Activated CD8-positive, alpha-beta memory T cell treated with anti-CD3 and anti-CD28 coated beads for 4 hours (primary cell): Measurements from ENCODE around the gene ENKUR.
"Not testable (repeated sequence)": the region's sequence is repeated elsewhere in the genome, so short reads cannot be mapped to it uniquely, and the experiment has no call there.

Source experiments
- DNase-seq, 2 donors: peaks; one replicate each; pipeline ENCODE4 v3.0.0-alpha.2; 2020; ENCODE audit warnings: low read depth in 2 of 2

The ENKUR gene

GRCh38 chr10:25023278-25023677, 7.3 kb upstream of the ENKUR start:
- DNase-seq: no peak

- DNase-seq: no peak
Measured at GRCh38 chr10:25018703-25019102, 2.7 kb upstream of the ENKUR start.

GRCh38 chr10:25017661-25018060, 1.7 kb upstream of the ENKUR start:
- DNase-seq: no peak

DNA sequence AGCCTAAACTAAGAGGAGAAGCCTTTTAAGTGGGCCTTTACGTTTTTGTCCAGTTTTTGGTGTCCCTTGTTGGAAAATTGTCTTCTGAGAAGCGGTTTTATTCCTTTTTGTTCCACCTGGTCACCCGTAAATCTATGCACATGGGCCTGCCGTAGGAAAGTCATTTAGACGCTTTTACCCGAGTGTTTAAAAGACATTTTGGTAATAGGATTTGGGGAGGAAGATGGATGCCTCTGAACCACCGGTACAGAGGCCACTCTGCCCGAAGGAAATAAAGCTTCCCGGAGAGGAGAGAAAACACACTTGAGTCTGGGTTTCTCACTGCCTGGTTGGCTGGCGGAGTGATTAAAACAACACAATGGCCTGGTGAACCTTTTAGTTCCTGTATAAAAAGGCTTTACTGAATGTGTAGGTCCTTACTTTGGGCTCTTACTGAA, 1.2 kb upstream of the ENKUR start:
- no peak for DNase-seq

DNA sequence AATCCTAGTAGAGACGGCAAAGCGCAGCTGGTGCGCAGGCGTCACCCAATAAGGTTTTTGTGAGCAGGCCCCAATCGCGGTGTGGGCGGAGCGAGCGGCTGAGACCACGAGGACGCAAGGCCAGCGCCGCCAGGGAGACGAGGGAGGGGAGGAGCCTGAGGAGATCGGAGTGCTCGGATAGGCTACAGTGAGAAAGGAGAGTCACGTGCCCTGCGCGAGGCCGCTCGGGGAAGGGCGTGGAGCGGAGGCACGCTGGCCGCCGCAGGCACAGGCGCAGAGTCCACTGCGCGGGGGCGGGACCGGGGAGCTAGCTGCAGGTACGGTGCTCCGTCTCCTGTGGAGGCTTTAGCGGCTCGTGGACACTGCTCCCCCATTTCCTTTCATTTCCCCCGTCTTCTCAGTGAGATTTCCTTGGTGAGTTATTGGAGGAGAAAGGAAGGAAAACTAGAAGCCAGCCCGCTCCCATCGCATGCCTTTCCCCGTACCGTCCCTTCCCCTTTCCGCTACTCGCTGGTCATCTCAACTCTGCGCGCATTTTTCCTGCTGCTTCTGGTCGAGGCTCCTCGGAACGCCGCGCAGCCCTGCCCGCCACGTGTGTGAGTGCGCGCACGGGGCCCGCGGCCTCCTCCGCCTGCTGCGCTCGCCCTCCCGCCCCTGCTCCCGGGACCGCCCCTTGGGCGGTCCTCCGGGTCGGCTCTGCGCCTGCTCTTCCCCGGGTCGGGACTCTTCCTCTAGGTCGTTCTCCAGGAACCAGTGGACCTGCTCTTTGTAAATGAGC, 607 bp upstream of the ENKUR start, which contains the start of gene THNSL1:
THNSL1 (plus strand) TSS at position 237 of the 778 bp plus-strand sequence. CDS start 6,612 bp downstream, outside the sequence.
- DNase-seq: peak; percentile 93 to 99

DNA sequence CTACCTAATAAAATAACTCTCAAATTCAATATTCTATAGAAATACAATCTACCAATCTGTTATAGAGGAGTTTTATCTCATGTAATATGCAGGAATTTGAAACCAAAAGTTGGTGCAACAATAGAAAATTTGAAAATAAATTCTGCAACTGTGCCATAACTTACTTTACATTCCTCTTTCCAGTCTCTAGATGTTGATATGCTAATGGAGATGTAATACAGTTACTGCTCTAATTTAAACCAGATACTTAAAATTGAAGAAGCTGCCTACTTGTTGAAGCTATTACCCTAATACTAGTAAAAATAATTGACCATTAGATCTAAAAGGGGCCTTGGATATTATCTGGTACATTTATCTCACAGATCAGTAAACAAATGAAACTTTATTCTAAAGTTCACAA, 1.4 kb downstream of the ENKUR start:
- no peak for DNase-seq

DNA sequence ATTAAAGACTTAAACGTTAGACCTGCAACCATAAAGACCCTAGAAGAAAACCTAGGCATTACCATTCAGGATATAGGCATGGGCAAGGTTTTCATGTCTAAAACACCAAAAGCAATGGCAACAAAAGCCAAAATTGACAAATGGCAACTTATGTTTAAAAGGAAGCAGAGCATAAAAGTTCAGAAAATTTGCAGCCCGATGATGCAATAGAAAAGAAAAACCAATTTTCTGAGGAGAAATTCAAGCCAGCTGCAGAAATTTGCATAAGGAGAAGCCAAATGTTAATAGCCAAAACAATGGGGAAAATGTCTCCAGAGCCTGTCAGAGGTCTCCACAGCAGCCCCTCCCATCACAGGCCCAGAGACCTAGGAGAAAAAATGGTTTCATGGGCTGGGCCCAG, 4.4 kb downstream of the ENKUR start:
- DNase-seq: not testable (repeated sequence)

GRCh38 chr10:24998044-24998443, 17.9 kb downstream of the ENKUR start:
- DNase-seq: no peak

- DNase-seq: no peak
Measured at GRCh38 chr10:24995072-24995471, 20.9 kb downstream of the ENKUR start.

DNA sequence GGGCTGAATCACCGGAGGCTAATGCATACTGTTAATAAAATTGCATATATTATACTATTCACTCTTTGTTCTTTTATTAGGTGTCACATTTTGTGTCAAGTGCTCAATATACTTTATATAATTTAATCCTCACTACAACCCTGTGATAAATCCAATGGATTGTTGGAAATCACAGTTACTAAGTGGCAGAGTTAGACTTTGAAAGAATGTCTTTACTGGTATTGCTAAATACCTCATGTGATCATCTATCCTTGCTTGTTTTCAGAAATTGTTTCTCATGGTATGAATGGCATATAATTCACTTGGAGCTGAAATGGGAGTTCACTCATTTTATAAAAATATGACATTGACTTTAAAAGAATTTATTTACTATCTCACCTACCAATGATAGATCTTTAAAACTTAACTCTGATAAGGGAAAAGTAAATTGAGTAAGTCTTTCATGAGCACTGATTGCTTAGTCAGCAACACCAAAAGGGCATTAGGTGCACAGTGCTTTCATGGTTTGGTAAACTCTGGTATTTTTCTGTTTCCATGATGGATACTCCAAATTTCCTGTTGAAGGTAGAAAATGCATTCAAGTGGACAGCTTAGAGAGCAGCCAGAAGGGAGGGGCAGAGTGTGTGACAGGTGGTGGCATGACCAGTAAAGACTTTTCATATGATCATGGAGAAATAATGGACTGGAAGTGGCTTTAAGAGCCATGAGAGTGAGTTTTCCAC, 22.6 kb downstream of the ENKUR start:
- DNase-seq: no peak

GRCh38 chr10:24992512-24993133, 23.3 kb downstream of the ENKUR start:
- DNase-seq: no peak

DNA sequence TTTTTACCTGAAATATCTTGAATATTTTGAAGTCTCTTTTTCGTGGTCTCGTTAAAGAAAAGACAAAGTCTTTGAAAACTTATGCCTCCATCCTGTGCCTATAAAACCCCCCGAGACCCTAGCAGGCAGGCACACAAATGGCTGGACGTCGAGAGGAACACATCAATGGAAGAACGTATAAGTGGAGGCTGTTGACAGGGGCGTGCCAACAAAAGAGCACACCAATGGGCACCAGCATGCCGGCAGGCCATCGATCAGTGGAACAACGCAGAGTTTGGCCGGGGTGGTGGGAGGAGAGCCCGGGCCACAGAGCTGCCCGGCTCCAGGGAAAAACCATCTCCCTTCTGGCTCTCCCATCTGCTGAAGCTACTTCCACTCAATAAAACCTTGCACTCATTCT, 24.7 kb downstream of the ENKUR start:
- DNase-seq: no peak

GRCh38 chr10:24989867-24990266, 26.1 kb downstream of the ENKUR start:
- DNase-seq: no peak

- no peak for DNase-seq
Measured at GRCh38 chr10:24988831-24989640, 26.9 kb downstream of the ENKUR start.

- no peak for DNase-seq
Measured at GRCh38 chr10:24984906-24985305, 31.1 kb downstream of the ENKUR start.

- no peak for DNase-seq
Measured at GRCh38 chr10:24983946-24984345, 32.0 kb downstream of the ENKUR start.

- no peak for DNase-seq
Measured at GRCh38 chr10:24983130-24983529, 32.8 kb downstream of the ENKUR start.

DNA sequence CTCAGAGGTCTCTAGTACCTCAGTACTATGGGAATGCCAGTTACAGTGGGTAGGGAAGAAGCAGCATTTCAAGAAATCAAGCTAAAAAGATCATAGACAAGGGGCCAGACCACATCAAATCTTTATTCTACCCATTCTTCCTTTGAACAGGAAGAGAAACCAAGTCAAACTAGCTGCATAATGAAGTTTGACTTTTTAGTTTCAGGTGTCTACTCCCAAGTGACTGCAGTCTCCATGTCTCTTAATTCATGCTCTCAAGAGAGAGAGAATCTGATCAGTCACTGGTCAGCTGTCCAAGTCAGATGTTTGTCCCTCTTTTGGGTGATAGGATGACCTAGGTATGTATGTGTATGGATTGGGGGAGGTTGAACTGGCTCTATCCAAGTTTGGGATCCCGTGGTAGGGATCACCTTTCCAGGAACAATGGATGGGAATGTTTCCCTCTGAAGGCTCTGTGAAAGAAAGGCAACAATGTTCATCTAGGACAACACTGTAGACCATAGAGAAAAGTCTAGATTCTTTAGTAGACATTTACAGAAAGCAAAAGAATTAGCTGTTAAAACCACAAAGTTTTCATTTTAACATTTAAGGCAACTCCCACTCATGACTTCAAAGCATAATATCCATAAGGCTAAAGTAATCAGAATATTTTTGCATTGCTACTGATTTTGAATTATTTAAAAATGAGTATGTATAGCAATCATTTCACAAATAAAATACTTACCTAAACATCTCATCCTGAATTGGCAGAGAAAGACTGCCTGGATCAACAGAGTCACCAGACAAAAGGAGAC, 33.4 kb downstream of the ENKUR start:
- DNase-seq: no peak

DNA sequence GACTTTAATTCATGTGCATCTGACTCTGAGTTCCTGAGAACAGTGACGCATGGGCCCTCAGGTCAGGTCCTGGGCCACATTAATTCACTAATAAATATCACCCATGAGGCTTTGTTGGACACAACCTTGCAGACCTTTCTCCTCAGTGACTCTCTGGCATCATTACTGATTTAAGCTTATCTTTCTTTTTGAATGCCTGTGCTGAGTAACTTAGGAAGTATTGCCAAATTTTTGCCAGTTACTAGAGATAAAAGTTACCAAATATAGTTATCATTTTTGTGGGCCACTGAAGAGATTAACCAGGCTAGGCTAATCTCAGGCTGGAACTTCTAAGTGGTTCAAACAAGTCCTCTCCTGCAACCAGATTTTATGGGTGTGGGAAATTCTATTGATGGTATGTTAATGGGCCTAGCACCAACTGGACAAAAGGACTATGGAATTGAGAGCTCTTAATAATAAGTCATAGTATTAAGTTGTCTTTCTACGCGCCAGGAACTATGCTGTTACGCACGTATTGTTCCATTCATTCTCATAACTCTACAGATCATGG, 34.7 kb downstream of the ENKUR start:
- DNase-seq: no peak

GRCh38 chr10:24979685-24980084, 36.3 kb downstream of the ENKUR start:
- DNase-seq: no peak

GRCh38 chr10:24974976-24975375, 41.0 kb downstream of the ENKUR start:
- DNase-seq: no peak
